Measurements from ENCODE around the gene FILIP1. TPM values are rescaled to one million over a fixed set of nuclear protein-coding genes. Genes with fewer than 3 reads are reported as not detected.

The FILIP1 gene
- total RNA-seq, 1 donor from 2014 or later = 3.2 TPM

DNA sequence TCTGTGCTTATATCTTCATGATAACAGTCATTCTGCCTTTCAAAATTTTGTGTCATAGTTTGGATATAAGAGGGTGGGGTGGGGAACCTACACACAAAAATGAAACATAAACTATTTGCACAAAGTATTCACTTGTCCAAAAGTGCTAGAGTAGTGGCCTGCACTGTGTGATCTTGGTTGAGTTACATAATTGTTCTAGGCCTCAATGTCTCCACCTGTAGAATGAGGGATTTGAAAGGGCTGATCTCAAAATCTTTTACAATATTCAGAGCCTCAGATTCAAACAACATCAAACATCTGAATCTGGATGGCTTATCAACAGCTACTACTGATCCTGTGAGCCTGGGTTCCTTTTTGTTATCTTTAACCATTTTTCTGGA is 144.7 kb downstream of the FILIP1 start:
- Histone ChIP-seq H3K9me3 (no peaks in the 10 kb centered on the region), H3K36me3 (no peaks in the 10 kb centered on the region), H3K27ac (no peak overlapping the region), H3K4me1 (peaks cover 5% of the 10 kb centered on the region), H3K27me3 (no peaks in the 10 kb centered on the region), H3K4me3 (peak overlapping the region in 1 of 2 donors; percentile 39)
- TF ChIP-seq, protein P1, sequence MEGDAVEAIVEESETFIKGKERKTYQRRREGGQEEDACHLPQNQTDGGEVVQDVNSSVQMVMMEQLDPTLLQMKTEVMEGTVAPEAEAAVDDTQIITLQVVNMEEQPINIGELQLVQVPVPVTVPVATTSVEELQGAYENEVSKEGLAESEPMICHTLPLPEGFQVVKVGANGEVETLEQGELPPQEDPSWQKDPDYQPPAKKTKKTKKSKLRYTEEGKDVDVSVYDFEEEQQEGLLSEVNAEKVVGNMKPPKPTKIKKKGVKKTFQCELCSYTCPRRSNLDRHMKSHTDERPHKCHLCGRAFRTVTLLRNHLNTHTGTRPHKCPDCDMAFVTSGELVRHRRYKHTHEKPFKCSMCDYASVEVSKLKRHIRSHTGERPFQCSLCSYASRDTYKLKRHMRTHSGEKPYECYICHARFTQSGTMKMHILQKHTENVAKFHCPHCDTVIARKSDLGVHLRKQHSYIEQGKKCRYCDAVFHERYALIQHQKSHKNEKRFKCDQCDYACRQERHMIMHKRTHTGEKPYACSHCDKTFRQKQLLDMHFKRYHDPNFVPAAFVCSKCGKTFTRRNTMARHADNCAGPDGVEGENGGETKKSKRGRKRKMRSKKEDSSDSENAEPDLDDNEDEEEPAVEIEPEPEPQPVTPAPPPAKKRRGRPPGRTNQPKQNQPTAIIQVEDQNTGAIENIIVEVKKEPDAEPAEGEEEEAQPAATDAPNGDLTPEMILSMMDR (IDR thresholded peaks at IDR 0.05) = no peak
- TF ChIP-seq POLR2AphosphoS5 (IDR thresholded peaks at IDR 0.05; ENCODE audit: insufficient read depth in 1 of 2, low read depth in 1 of 2) = no peak
- TF ChIP-seq POLR2A (IDR thresholded peaks at IDR 0.05) = no peak
- intact Hi-C loops (cut with DNase I) = no loop called here
- no peak for DNase-seq (ENCODE audit: extremely low spot score in 2 of 2)

DNA sequence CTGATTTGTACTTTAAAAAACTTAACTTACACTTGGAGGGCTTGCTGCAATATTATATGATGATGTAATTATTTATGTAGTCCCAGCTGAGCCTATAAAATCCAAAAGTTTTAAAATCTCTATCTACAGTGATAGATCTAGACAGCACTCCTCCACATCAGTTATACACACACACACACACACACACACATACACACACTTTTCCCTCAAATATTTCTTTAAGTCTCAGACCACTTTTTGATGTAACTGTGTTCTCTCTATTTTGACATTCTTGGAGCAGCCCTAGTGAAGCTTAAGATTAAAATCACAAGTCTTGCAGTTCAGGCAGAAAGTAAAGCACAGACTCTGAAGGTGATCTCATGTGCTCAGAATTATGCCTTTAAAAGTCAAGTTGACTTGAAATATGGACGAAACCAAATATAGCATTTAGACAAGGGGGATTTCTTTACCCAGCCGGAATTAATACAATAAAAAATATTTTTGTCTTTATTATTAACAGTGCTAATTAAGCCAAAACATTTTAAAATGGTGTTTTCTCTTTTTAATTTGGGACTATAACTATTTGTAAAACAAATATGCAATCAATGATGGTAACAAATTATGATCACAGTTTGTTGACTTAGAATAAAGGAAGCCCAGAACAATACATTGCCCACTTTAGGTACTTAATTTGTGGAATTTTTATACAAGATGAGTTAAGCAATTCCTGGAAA is 145.5 kb downstream of the FILIP1 start:
- no peak for TF ChIP-seq POLR2AphosphoS5 (IDR thresholded peaks at IDR 0.05; ENCODE audit: insufficient read depth in 1 of 2, low read depth in 1 of 2)
- TF ChIP-seq, protein P1 (IDR thresholded peaks at IDR 0.05) = no peak
- TF ChIP-seq POLR2A (IDR thresholded peaks at IDR 0.05) = no peak
- intact Hi-C loops (cut with DNase I) = no loop called here
- no peaks in the 10 kb centered on the region for H3K36me3 ChIP-seq

DNA sequence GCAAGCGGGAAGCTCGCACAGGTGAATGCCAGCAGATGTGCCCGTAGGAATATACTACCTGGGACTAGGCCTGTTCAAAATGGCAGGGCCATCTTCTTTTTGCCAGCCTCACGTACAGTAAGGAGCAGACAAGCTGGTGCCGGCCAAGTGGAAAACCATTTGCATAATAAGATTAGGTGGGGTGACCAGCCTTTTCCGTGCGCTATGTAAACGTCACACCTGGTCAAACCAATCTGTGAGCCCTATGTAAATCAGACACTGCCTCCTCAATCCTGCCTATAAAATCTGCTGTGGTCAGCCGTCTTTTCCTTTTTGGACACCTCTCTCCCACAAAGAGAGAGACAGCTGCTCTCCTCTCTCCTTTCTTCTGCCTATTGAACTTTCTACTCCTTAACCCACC is 148.2 kb downstream of the FILIP1 start:
- H3K9me3 ChIP-seq = no peaks in the 10 kb centered on the region
- no peaks in the 10 kb centered on the region for H3K27me3 ChIP-seq
- no peaks in the 10 kb centered on the region for H3K36me3 ChIP-seq
- no peak overlapping the region for H3K27ac ChIP-seq
- TF ChIP-seq, protein P1 (IDR thresholded peaks at IDR 0.05) = no peak
- TF ChIP-seq POLR2A (IDR thresholded peaks at IDR 0.05) (no peak), POLR2AphosphoS5 (IDR thresholded peaks at IDR 0.05; ENCODE audit: insufficient read depth in 1 of 2, low read depth in 1 of 2) (no peak)
- intact Hi-C loops (cut with DNase I) = no loop called here
- peaks cover 5% of the 10 kb centered on the region for H3K4me1 ChIP-seq
- H3K4me3 ChIP-seq = no peak overlapping the region
- DNase-seq (ENCODE audit: extremely low spot score in 2 of 2) = no peak

More for the DNA sequence above, 145.5 kb downstream of the FILIP1 start:
- Histone ChIP-seq H3K4me1 (peaks cover 5% of the 10 kb centered on the region), H3K4me3 (no peak overlapping the region), H3K27me3 (no peaks in the 10 kb centered on the region), H3K27ac (no peak overlapping the region), H3K9me3 (no peaks in the 10 kb centered on the region)
- DNase-seq (ENCODE audit: extremely low spot score in 2 of 2) = no peak

DNA sequence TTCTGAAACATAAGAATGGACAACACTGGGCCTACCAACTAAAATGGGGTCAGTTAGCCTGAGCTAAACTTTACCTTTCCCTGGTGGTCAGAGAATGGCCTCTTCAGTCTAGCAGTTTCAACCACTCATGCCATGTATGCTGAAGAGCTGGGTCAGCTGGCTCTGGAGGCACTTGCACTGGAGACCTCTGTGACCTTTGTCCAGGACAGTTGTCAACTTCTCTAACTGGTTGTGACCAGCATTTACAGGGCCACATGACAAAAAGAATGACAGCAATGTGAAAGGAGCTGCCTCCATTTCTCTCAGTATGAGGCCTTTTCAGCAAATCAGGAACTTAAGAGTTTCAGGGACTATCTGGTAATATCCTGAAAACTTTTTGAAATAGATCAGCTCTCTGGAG is 149.1 kb downstream of the FILIP1 start:
- Histone ChIP-seq H3K4me1 (peaks cover 1% of the 10 kb centered on the region), H3K36me3 (no peaks in the 10 kb centered on the region), H3K27me3 (no peaks in the 10 kb centered on the region), H3K9me3 (no peaks in the 10 kb centered on the region), H3K27ac (no peak overlapping the region), H3K4me3 (no peak overlapping the region)
- intact Hi-C loops (cut with DNase I) = no loop called here
- DNase-seq (ENCODE audit: extremely low spot score in 2 of 2) = no peak
- TF ChIP-seq POLR2A (IDR thresholded peaks at IDR 0.05) = no peak
- TF ChIP-seq POLR2AphosphoS5 (IDR thresholded peaks at IDR 0.05; ENCODE audit: insufficient read depth in 1 of 2, low read depth in 1 of 2) = no peak
- TF ChIP-seq, protein P1 (IDR thresholded peaks at IDR 0.05) = no peak

DNA sequence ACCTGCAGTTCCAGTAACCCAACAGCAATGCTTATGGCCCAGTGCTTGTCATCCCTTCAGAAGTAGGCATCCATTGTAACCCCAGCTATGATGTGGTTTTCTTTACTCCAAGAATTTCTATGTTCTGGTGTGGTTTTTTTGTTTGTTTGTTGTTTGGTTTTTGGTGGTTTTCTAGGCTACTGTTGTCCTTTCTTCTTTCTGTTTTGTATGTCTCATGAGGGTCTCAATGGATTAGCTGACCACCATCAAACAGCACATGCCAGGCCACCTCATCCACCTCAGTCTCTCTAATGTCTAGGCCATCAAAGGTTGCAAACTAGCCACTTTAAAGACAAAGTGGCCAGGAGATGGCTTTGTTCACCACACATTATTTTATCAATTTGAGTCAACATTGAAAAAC is 149.6 kb downstream of the FILIP1 start:
- TF ChIP-seq POLR2A (IDR thresholded peaks at IDR 0.05) (no peak), POLR2AphosphoS5 (IDR thresholded peaks at IDR 0.05; ENCODE audit: insufficient read depth in 1 of 2, low read depth in 1 of 2) (no peak)
- TF ChIP-seq, protein P1 (IDR thresholded peaks at IDR 0.05) = no peak
- DNase-seq (ENCODE audit: extremely low spot score in 2 of 2) = no peak
- intact Hi-C loops (cut with DNase I) = no loop called here
- Histone ChIP-seq H3K36me3 (no peaks in the 10 kb centered on the region), H3K9me3 (no peaks in the 10 kb centered on the region), H3K4me3 (no peak overlapping the region), H3K27me3 (no peaks in the 10 kb centered on the region), H3K4me1 (no peaks in the 10 kb centered on the region), H3K27ac (no peak overlapping the region)
